GM23338 (cell line): ENCODE results near the gene NRIP3. TPM values are rescaled to one million over a fixed set of nuclear protein-coding genes. Genes with fewer than 3 reads are reported as not detected.

ENCODE experiments used
- ATAC-seq: fragments of 200-7000 bp; cut with Tn5 transposase; 3 replicates; pipeline ENCODE4 v1.9.1; 2020
- DNase-seq: peaks from one replicate; pipeline ENCODE4 v3.0.0-alpha.2; 2015; ENCODE audit warnings: low spot score
- H2AFZ ChIP-seq: fragments of 200-600 bp; sonication (generic); 2 replicates; pipeline ENCODE4 v1.8.0; 2016; ENCODE audit warnings: antibody characterized with exemption, mild to moderate bottlenecking, moderate library complexity
- H3F3A ChIP-seq: fragments of 200-600 bp; sonication (generic); replicated peaks from 2 replicates; pipeline ENCODE4 v1.8.0; 2017; ENCODE audit warnings: antibody characterized with exemption, mixed run types, low read depth
- H3K27ac ChIP-seq: fragments of 200-600 bp; sonication (generic); 2 replicates; pipeline ENCODE4 v1.6.1; 2016; ENCODE audit warnings: low read depth
- H3K27me3 ChIP-seq: fragments of 200-600 bp; sonication (generic); 2 replicates; pipeline ENCODE4 v1.8.0; 2016; ENCODE audit warnings: mild to moderate bottlenecking, mixed run types, moderate library complexity; ENCODE audit not compliant: insufficient read depth
- H3K36me3 ChIP-seq: fragments of 200-600 bp; sonication (generic); 2 replicates; pipeline ENCODE4 v1.8.0; 2016; ENCODE audit warnings: mild to moderate bottlenecking; ENCODE audit not compliant: insufficient read depth
- H3K4me1 ChIP-seq: fragments of 200-600 bp; sonication (generic); 2 replicates; pipeline ENCODE4 v1.8.0; 2016; ENCODE audit warnings: mild to moderate bottlenecking, moderate library complexity; ENCODE audit not compliant: insufficient read depth
- H3K4me2 ChIP-seq: fragments of 200-600 bp; sonication (generic); 2 replicates; pipeline ENCODE4 v1.7.1; 2017; ENCODE audit warnings: mixed run types
- H3K4me3 ChIP-seq: fragments of 200-600 bp; sonication (generic); 2 replicates; pipeline ENCODE4 v1.6.1; 2016; ENCODE audit warnings: mixed run types
- H3K79me2 ChIP-seq: fragments of 200-600 bp; sonication (generic); replicated peaks from 2 replicates; pipeline ENCODE4 v1.8.0; 2017; ENCODE audit warnings: mild to moderate bottlenecking; ENCODE audit not compliant: insufficient read depth
- H3K9me2 ChIP-seq: fragments of 200-600 bp; sonication (generic); 2 replicates; pipeline ENCODE4 v1.8.0; 2017; ENCODE audit not compliant: insufficient read depth
- H4K20me1 ChIP-seq: fragments of 200-600 bp; sonication (generic); replicated peaks from 2 replicates; pipeline ENCODE4 v1.8.0; 2017; ENCODE audit warnings: mild to moderate bottlenecking; ENCODE audit not compliant: insufficient read depth
- H3K27ac Mint-ChIP-seq: 2 replicates; pipeline ENCODE4 v1.8.0; 2020; ENCODE audit warnings: inconsistent platforms, mild to moderate bottlenecking, moderate library complexity, mixed read lengths
- H3K27me3 Mint-ChIP-seq: 3 replicates; pipeline ENCODE4 v1.8.0; 2022; ENCODE audit warnings: low read depth, mild to moderate bottlenecking, moderate library complexity, mixed read lengths, inconsistent platforms; ENCODE audit not compliant: insufficient read depth, poor library complexity
- H3K36me3 Mint-ChIP-seq: 3 replicates; pipeline ENCODE4 v1.8.0; 2021; ENCODE audit warnings: low read depth, mild to moderate bottlenecking, inconsistent platforms, moderate library complexity, mixed read lengths
- H3K4me1 Mint-ChIP-seq: 3 replicates; pipeline ENCODE4 v1.8.0; 2020; ENCODE audit warnings: mild to moderate bottlenecking, inconsistent platforms, mixed read lengths
- H3K4me3 Mint-ChIP-seq: 3 replicates; pipeline ENCODE4 v1.8.0; 2021; ENCODE audit warnings: moderate library complexity, mild to moderate bottlenecking, inconsistent platforms, mixed read lengths
- H3K9me3 Mint-ChIP-seq: 3 replicates; pipeline ENCODE4 v1.8.0; 2020; ENCODE audit warnings: moderate library complexity, mild to moderate bottlenecking, inconsistent platforms, mixed read lengths
- CTCF ChIP-seq, 2 experiments: fragments of 200-600 bp in 1 of 2; sonication (generic) in 1 of 2; conservative IDR thresholded peaks; 2 replicates each; pipeline versions ENCODE4 v1.5.1 to v1.6.1; 2016 to 2017; ENCODE audit warnings: antibody characterized with exemption in 2 of 2, low read depth in 2 of 2, mild to moderate bottlenecking in 2 of 2, moderate library complexity in 1 of 2
- EZH2phosphoT487 ChIP-seq: fragments of 200-600 bp; sonication (generic); IDR thresholded peaks from one replicate; pipeline ENCODE4 v1.8.1; 2018; ENCODE audit warnings: antibody characterized with exemption; ENCODE audit not compliant: unreplicated experiment
- JUNB ChIP-seq: IDR thresholded peaks from one replicate; pipeline ENCODE4 v1.6.1; 2016; ENCODE audit warnings: antibody characterized with exemption; ENCODE audit not compliant: unreplicated experiment
- NANOG ChIP-seq: IDR thresholded peaks from 2 replicates; pipeline ENCODE4 v1.6.1; 2016; ENCODE audit warnings: antibody characterized with exemption, borderline replicate concordance
- POLR2AphosphoS5 ChIP-seq: IDR thresholded peaks from 2 replicates; pipeline ENCODE4 v1.6.1; 2016; ENCODE audit warnings: antibody characterized with exemption, low read depth
- REST ChIP-seq: IDR thresholded peaks from one replicate; pipeline ENCODE4 v1.6.1; 2018; ENCODE audit warnings: antibody characterized with exemption; ENCODE audit not compliant: unreplicated experiment
- STAT1 ChIP-seq: IDR thresholded peaks from one replicate; pipeline ENCODE4 v1.6.1; 2016; ENCODE audit warnings: antibody characterized with exemption; ENCODE audit not compliant: unreplicated experiment
- ZNF114 ChIP-seq: fragments of 250-450 bp; sonication (Bioruptor Pico); IDR thresholded peaks from 2 replicates; pipeline ENCODE4 v1.5.0; 2020; ENCODE audit warnings: mild to moderate bottlenecking, moderate library complexity
- ZNF331 ChIP-seq: fragments of 250-450 bp; sonication (Bioruptor Pico); IDR thresholded peaks from 2 replicates; pipeline ENCODE4 v1.5.0; 2020; ENCODE audit warnings: low read depth, mild to moderate bottlenecking, moderate library complexity
- polyA plus RNA-seq: library from polyadenylated mRNA; unstranded; fragments of >200 nt; fragmentation: Nextera tagmentation; extraction: Ambion mirVana; gene quantifications from 2 replicates; pipeline ENCODE4 v1.2.1, GENCODE V29; 2016
- total RNA-seq: library from RNA; depleted of rRNA; stranded (reverse); fragments of >200 nt; shearing (Covaris generic); gene quantifications from 2 replicates; pipeline ENCODE4 v1.2.3, GENCODE V29; 2014

Gene NRIP3
- total and polyA plus RNA-seq, 2 experiments from 2014 or later, result 3.0 to 7.9 TPM

- H3K4me3 ChIP-seq, result no peak overlapping the region
- no peak overlapping the region for H3K27ac ChIP-seq
- DNase-seq (no peak), ATAC-seq (no peak)
- Mint-ChIP-seq H3K9me3 (no peaks in the 10 kb centered on the region), H3K4me3 (no peak overlapping the region), H3K27ac (no peak overlapping the region), H3K27me3 (peaks cover 2% of the 10 kb centered on the region), H3K36me3 (no peaks in the 10 kb centered on the region), H3K4me1 (peaks cover 28% of the 10 kb centered on the region)
- H3K79me2 ChIP-seq, result no peaks in the 10 kb centered on the region
- H3K9me2 ChIP-seq, result no peaks in the 10 kb centered on the region
- TF ChIP-seq ZNF331 (CRISPR knock-in tag) (no peak), NANOG (no peak), ZNF114 (CRISPR knock-in tag) (no peak), POLR2AphosphoS5 (no peak), EZH2phosphoT487 (no peak), JUNB (no peak), REST (no peak), CTCF (conservative IDR thresholded peaks at IDR 0.05; ENCODE audit: low read depth in 2 of 2) (no peak)
- H2AFZ ChIP-seq, result no peak overlapping the region
- no peaks in the 10 kb centered on the region for H3K27me3 ChIP-seq
- no peaks in the 10 kb centered on the region for H3K36me3 ChIP-seq
- H4K20me1 ChIP-seq, result no peaks in the 10 kb centered on the region
- H3K4me1 ChIP-seq, result peaks cover 22% of the 10 kb centered on the region
- no peak overlapping the region for H3K4me2 ChIP-seq
- no peaks in the 10 kb centered on the region for H3F3A ChIP-seq
Observed at GRCh38 chr11:9041747-9042146, 37.9 kb upstream of the NRIP3 start.

GRCh38 chr11:9040410-9040809 lies 36.6 kb upstream of the NRIP3 start:
- peaks cover 2% of the 10 kb centered on the region for H3K27me3 Mint-ChIP-seq
- H3K4me1 ChIP-seq, result peaks cover 11% of the 10 kb centered on the region; the same call in 1 of the 2 replicates
- H2AFZ ChIP-seq, result no peak overlapping the region
- no peak overlapping the region for H3K4me2 ChIP-seq
- no peaks in the 10 kb centered on the region for H3K36me3 Mint-ChIP-seq
- no peaks in the 10 kb centered on the region for H3K27me3 ChIP-seq
- H3K4me1 Mint-ChIP-seq, result peaks cover 23% of the 10 kb centered on the region
- H3K9me2 ChIP-seq, result no peaks in the 10 kb centered on the region
- ATAC-seq, result no peak
- no peaks in the 10 kb centered on the region for H4K20me1 ChIP-seq
- no peak overlapping the region for H3K27ac ChIP-seq
- H3K9me3 Mint-ChIP-seq, result no peaks in the 10 kb centered on the region
- no peaks in the 10 kb centered on the region for H3K36me3 ChIP-seq
- no peaks in the 10 kb centered on the region for H3K79me2 ChIP-seq
- H3F3A ChIP-seq, result no peaks in the 10 kb centered on the region
- H3K4me3 ChIP-seq, result no peak overlapping the region
- H3K27ac Mint-ChIP-seq, result no peak overlapping the region
- DNase-seq, result no peak
- H3K4me3 Mint-ChIP-seq, result no peak overlapping the region
- TF ChIP-seq CTCF (conservative IDR thresholded peaks at IDR 0.05; ENCODE audit: low read depth in 2 of 2), result no peak
- TF ChIP-seq REST, result no peak
- no peak for TF ChIP-seq JUNB
- TF ChIP-seq STAT1, result no peak
- no peak for TF ChIP-seq EZH2phosphoT487
- TF ChIP-seq NANOG, result no peak
- no peak for TF ChIP-seq ZNF114 (CRISPR knock-in tag)
- TF ChIP-seq ZNF331 (CRISPR knock-in tag), result no peak
